ENCODE results near the gene CD3E.

- no peak for TF ChIP-seq GATA3 (IDR thresholded peaks at IDR 0.05; ENCODE audit: low read depth, low read length)
- TF ChIP-seq GATA2 (IDR thresholded peaks at IDR 0.05; ENCODE audit: low read depth, low read length) = no peak
These were observed 41.4 kb upstream of the CD3E start for GRCh38 chr11:118263112-118263511.
